ENCODE results near the gene GLS. TPM values are rescaled to one million over a fixed set of nuclear protein-coding genes. Genes with fewer than 3 reads are reported as not detected.
"Not testable (repeated sequence)": the region's sequence is repeated elsewhere in the genome, so short reads cannot be mapped to it uniquely, and the experiment has no call there.

Gene GLS
- total RNA-seq, 1 donor from 2014 or later = 88.9 TPM

DNA sequence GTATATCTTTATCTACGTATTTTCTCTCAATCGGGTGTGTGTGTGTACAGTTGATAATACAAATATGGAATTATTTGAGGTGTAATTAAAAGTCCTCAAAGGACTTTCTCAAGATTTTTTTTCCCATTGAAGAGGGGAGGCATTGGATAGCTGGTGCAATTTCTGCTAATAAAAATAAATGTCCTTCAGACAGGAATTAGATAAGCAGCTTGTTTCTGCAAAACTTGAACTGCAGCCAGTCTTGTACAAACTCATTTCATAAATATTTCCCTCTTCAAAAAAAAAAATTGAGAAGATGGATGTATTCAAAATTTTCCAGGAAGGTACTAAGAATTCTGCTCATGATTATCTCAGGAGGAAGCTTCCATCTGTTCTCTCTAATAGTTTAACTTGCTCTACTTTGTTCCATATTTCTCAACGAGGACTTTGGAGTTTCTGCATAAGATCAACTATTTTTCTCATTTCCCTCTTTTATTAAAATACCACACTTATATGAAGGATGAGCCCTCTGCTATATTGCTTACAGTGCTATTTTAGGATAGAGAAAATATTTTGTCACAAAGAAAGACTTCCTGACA, 33.0 kb upstream of the GLS start:
- DNase-seq (ENCODE audit: extremely low spot score in 2 of 2) = no peak
- Histone ChIP-seq H3K27ac (no peak overlapping the region), H3K27me3 (no peaks in the 10 kb centered on the region), H3K4me3 (no peak overlapping the region), H3K9me3 (no peaks in the 10 kb centered on the region), H3K4me1 (no peaks in the 10 kb centered on the region), H3K36me3 (no peaks in the 10 kb centered on the region)
- no peak for TF ChIP-seq POLR2A (IDR thresholded peaks at IDR 0.05)
- no peak for TF ChIP-seq POLR2AphosphoS5 (IDR thresholded peaks at IDR 0.05; ENCODE audit: insufficient read depth in 1 of 2, low read depth in 1 of 2)
- TF ChIP-seq, protein P1, sequence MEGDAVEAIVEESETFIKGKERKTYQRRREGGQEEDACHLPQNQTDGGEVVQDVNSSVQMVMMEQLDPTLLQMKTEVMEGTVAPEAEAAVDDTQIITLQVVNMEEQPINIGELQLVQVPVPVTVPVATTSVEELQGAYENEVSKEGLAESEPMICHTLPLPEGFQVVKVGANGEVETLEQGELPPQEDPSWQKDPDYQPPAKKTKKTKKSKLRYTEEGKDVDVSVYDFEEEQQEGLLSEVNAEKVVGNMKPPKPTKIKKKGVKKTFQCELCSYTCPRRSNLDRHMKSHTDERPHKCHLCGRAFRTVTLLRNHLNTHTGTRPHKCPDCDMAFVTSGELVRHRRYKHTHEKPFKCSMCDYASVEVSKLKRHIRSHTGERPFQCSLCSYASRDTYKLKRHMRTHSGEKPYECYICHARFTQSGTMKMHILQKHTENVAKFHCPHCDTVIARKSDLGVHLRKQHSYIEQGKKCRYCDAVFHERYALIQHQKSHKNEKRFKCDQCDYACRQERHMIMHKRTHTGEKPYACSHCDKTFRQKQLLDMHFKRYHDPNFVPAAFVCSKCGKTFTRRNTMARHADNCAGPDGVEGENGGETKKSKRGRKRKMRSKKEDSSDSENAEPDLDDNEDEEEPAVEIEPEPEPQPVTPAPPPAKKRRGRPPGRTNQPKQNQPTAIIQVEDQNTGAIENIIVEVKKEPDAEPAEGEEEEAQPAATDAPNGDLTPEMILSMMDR (IDR thresholded peaks at IDR 0.05) = no peak
- intact Hi-C loops (cut with DNase I) = no loop called here

GRCh38 chr2:190849774-190850173, 30.8 kb upstream of the GLS start:
- no peaks in the 10 kb centered on the region for H3K4me1 ChIP-seq
- H3K27me3 ChIP-seq = no peaks in the 10 kb centered on the region
- no peak overlapping the region for H3K4me3 ChIP-seq
- TF ChIP-seq POLR2A (IDR thresholded peaks at IDR 0.05) (no peak), POLR2AphosphoS5 (IDR thresholded peaks at IDR 0.05; ENCODE audit: insufficient read depth in 1 of 2, low read depth in 1 of 2) (no peak)
- TF ChIP-seq, protein P1 (IDR thresholded peaks at IDR 0.05) = no peak
- no peaks in the 10 kb centered on the region for H3K9me3 ChIP-seq
- no peak for DNase-seq (ENCODE audit: extremely low spot score in 2 of 2)
- H3K27ac ChIP-seq = no peak overlapping the region
- intact Hi-C loops (cut with DNase I) = loop anchor here (10.0 kb wide), 1 partner anchor 185 kb away; no protein-coding TSS in a partner anchor
- no peaks in the 10 kb centered on the region for H3K36me3 ChIP-seq

GRCh38 chr2:190853022-190853421, 27.6 kb upstream of the GLS start:
- not testable (repeated sequence) for H3K27me3 ChIP-seq; DNase-seq (ENCODE audit: extremely low spot score in 2 of 2); H3K9me3 ChIP-seq; H3K4me1 ChIP-seq; H3K27ac ChIP-seq; H3K36me3 ChIP-seq; H3K4me3 ChIP-seq
- intact Hi-C loops (cut with DNase I) = loop anchor here (10.0 kb wide), 1 partner anchor 182 kb away; no protein-coding TSS in a partner anchor

GRCh38 chr2:190853531-190854383, 26.9 kb upstream of the GLS start:
- no peak for DNase-seq (ENCODE audit: extremely low spot score in 2 of 2)
- H3K27ac ChIP-seq = no peak overlapping the region
- TF ChIP-seq POLR2A (IDR thresholded peaks at IDR 0.05) (no peak), POLR2AphosphoS5 (IDR thresholded peaks at IDR 0.05; ENCODE audit: insufficient read depth in 1 of 2, low read depth in 1 of 2) (no peak)
- TF ChIP-seq, protein P1 (IDR thresholded peaks at IDR 0.05) = no peak
- no peaks in the 10 kb centered on the region for H3K9me3 ChIP-seq
- intact Hi-C loops (cut with DNase I) = loop anchor here (10.0 kb wide), 1 partner anchor 181 kb away; no protein-coding TSS in a partner anchor
- no peaks in the 10 kb centered on the region for H3K36me3 ChIP-seq
- H3K4me1 ChIP-seq = no peaks in the 10 kb centered on the region
- H3K4me3 ChIP-seq = no peak overlapping the region
- H3K27me3 ChIP-seq = no peaks in the 10 kb centered on the region

GRCh38 chr2:190854726-190855125, 25.9 kb upstream of the GLS start:
- no peak for TF ChIP-seq POLR2A (IDR thresholded peaks at IDR 0.05)
- TF ChIP-seq POLR2AphosphoS5 (IDR thresholded peaks at IDR 0.05; ENCODE audit: insufficient read depth in 1 of 2, low read depth in 1 of 2) = no peak
- TF ChIP-seq, protein P1 (IDR thresholded peaks at IDR 0.05) = no peak
- Histone ChIP-seq H3K27me3 (no peaks in the 10 kb centered on the region), H3K9me3 (no peaks in the 10 kb centered on the region), H3K27ac (no peak overlapping the region), H3K36me3 (no peaks in the 10 kb centered on the region), H3K4me1 (peaks cover 4% of the 10 kb centered on the region), H3K4me3 (no peak overlapping the region)
- DNase-seq (ENCODE audit: extremely low spot score in 2 of 2) = no peak
- intact Hi-C loops (cut with DNase I) = loop anchor here (10.0 kb wide), 1 partner anchor 180 kb away; no protein-coding TSS in a partner anchor

Data from vagina (tissue), 2 donors.